Measurements from ENCODE around the gene SPNS3.

The SPNS3 gene

GRCh38 chr17:4425398-4425797 is 8.3 kb upstream of the SPNS3 start:
- Histone ChIP-seq H3K27ac (ENCODE audit: low read depth, low read length, poor library complexity, severe bottlenecking) (no peak overlapping the region), H2AFZ (ENCODE audit: low read length) (no peak overlapping the region), H3K9me3 (ENCODE audit: low read length) (no peaks in the 10 kb centered on the region), H3K4me2 (ENCODE audit: low read length) (no peak overlapping the region), H3K9me2 (ENCODE audit: low read depth, low read length) (no peaks in the 10 kb centered on the region), H3K36me3 (ENCODE audit: insufficient read depth, low read length) (no peaks in the 10 kb centered on the region), H3K27me3 (ENCODE audit: insufficient read depth, low read length) (peaks cover 5% of the 10 kb centered on the region; the same call in 1 of the 2 replicates), H3K9ac (ENCODE audit: low read length) (no peak overlapping the region), H3K79me2 (ENCODE audit: insufficient read depth, low read length) (no peaks in the 10 kb centered on the region), H3F3A (ENCODE audit: insufficient read depth, low read length) (no peaks in the 10 kb centered on the region), H3K4me3 (ENCODE audit: low read depth, low read length, poor library complexity, severe bottlenecking) (no peak overlapping the region), H4K20me1 (ENCODE audit: insufficient read depth, low read length) (no peaks in the 10 kb centered on the region), H3K4me1 (ENCODE audit: insufficient read depth, low read length, severe bottlenecking) (peaks cover 22% of the 10 kb centered on the region)
- TF ChIP-seq EZH2 (IDR thresholded peaks at IDR 0.05; ENCODE audit: borderline replicate concordance, low read length) (no peak), CTCF (IDR thresholded peaks at IDR 0.05; ENCODE audit: low read length) (no peak)

GRCh38 chr17:4426499-4427208 is 7.1 kb upstream of the SPNS3 start:
- Histone ChIP-seq H3K27ac (ENCODE audit: low read depth, low read length, poor library complexity, severe bottlenecking) (no peak overlapping the region), H3K4me3 (ENCODE audit: low read depth, low read length, poor library complexity, severe bottlenecking) (no peak overlapping the region)

GRCh38 chr17:4427505-4427904 is 6.2 kb upstream of the SPNS3 start:
- Histone ChIP-seq H3K9me3 (ENCODE audit: low read length) (no peaks in the 10 kb centered on the region), H3K4me2 (ENCODE audit: low read length) (peak overlapping the region; percentile 16; the same call in 1 of the 2 replicates), H3K79me2 (ENCODE audit: insufficient read depth, low read length) (no peaks in the 10 kb centered on the region), H3K9me2 (ENCODE audit: low read depth, low read length) (no peaks in the 10 kb centered on the region), H3K4me3 (ENCODE audit: low read depth, low read length, poor library complexity, severe bottlenecking) (no peak overlapping the region), H4K20me1 (ENCODE audit: insufficient read depth, low read length) (no peaks in the 10 kb centered on the region), H3K27me3 (ENCODE audit: insufficient read depth, low read length) (peaks cover 3% of the 10 kb centered on the region; the same call in 1 of the 2 replicates), H3K9ac (ENCODE audit: low read length) (no peak overlapping the region), H2AFZ (ENCODE audit: low read length) (no peak overlapping the region), H3K36me3 (ENCODE audit: insufficient read depth, low read length) (no peaks in the 10 kb centered on the region), H3K27ac (ENCODE audit: low read depth, low read length, poor library complexity, severe bottlenecking) (no peak overlapping the region), H3K4me1 (ENCODE audit: insufficient read depth, low read length, severe bottlenecking) (peaks cover 16% of the 10 kb centered on the region), H3F3A (ENCODE audit: insufficient read depth, low read length) (no peaks in the 10 kb centered on the region)
- TF ChIP-seq CTCF (IDR thresholded peaks at IDR 0.05; ENCODE audit: low read length) (no peak), EZH2 (IDR thresholded peaks at IDR 0.05; ENCODE audit: borderline replicate concordance, low read length) (no peak)

More at GRCh38 chr17:4426499-4427208, 7.1 kb upstream of the SPNS3 start:
- Histone ChIP-seq H3K9me3 (ENCODE audit: low read length) (no peaks in the 10 kb centered on the region), H3K9me2 (ENCODE audit: low read depth, low read length) (no peaks in the 10 kb centered on the region), H2AFZ (ENCODE audit: low read length) (no peak overlapping the region), H3K9ac (ENCODE audit: low read length) (no peak overlapping the region), H3K4me2 (ENCODE audit: low read length) (no peak overlapping the region; the same call in 1 of the 2 replicates), H3K79me2 (ENCODE audit: insufficient read depth, low read length) (no peaks in the 10 kb centered on the region), H4K20me1 (ENCODE audit: insufficient read depth, low read length) (no peaks in the 10 kb centered on the region), H3F3A (ENCODE audit: insufficient read depth, low read length) (no peaks in the 10 kb centered on the region), H3K4me1 (ENCODE audit: insufficient read depth, low read length, severe bottlenecking) (peaks cover 16% of the 10 kb centered on the region), H3K36me3 (ENCODE audit: insufficient read depth, low read length) (no peaks in the 10 kb centered on the region), H3K27me3 (ENCODE audit: insufficient read depth, low read length) (peaks cover 5% of the 10 kb centered on the region; the same call in 1 of the 2 replicates)
- TF ChIP-seq EZH2 (IDR thresholded peaks at IDR 0.05; ENCODE audit: borderline replicate concordance, low read length) (no peak), CTCF (IDR thresholded peaks at IDR 0.05; ENCODE audit: low read length) (no peak)

Measured in OCI-LY1 (cell line).